ENCODE measurements around the gene ZBTB17.

ZBTB17 gene

DNA sequence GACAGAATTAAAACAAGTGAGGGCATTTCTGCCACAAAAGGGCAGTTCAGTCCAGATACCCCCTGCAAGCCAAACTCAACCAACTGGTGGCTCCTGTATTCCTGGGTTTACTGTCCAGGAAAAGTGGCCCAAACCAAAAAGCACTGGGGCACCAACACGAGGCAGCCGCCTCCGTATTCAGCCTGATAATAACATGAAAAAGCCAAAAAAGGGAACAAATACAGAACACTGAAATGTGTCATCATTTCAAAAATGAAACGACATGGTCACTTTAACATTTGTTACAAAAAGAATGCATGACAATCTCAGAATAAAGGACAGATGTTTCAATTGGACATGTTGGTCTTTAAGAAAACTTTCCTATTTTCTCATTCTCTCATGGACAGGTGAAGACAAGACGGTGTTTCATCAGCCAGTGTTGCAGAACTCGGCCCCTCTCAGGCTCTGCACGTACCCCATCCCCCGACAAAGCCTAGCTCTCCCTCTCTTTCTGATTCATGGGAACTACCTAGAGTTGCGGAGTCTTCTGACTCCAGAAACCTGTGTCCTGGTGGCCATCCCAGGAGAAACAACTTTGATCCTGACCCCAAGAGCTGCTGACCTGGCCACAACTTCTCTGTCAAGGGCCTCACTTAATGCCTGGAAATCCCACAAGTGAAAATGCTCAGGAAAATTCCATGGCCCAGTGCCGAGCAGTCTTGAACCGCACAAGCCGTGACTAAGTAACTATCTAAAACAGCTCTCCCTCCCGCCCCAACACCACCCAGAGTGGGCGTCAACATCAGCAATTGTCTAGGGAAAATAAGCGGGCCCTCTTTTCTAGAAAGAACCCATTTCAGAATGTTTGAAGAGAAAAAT is 27.1 kb downstream of the ZBTB17 start:
- peak; percentile 97 for DNase-seq (ENCODE audit: low read depth, low spot score)
- H3K4me3 ChIP-seq (ENCODE audit: low read depth, low read length) = no peak overlapping the region
- TF ChIP-seq CTCF (IDR thresholded peaks at IDR 0.05; ENCODE audit: low read depth, low read length) = no peak
- in situ Hi-C loops (cut with HindIII; ENCODE audit: low sequenced_read_pairs) = no loop called here

- no peak overlapping the region for H3K4me3 ChIP-seq (ENCODE audit: low read depth, low read length)
- TF ChIP-seq CTCF (IDR thresholded peaks at IDR 0.05; ENCODE audit: low read depth, low read length) = no peak
- in situ Hi-C loops (cut with HindIII; ENCODE audit: low sequenced_read_pairs) = no loop called here
- no peak for DNase-seq (ENCODE audit: low read depth, low spot score)
Measured at GRCh38 chr1:15948091-15948591, 27.8 kb downstream of the ZBTB17 start.

DNA sequence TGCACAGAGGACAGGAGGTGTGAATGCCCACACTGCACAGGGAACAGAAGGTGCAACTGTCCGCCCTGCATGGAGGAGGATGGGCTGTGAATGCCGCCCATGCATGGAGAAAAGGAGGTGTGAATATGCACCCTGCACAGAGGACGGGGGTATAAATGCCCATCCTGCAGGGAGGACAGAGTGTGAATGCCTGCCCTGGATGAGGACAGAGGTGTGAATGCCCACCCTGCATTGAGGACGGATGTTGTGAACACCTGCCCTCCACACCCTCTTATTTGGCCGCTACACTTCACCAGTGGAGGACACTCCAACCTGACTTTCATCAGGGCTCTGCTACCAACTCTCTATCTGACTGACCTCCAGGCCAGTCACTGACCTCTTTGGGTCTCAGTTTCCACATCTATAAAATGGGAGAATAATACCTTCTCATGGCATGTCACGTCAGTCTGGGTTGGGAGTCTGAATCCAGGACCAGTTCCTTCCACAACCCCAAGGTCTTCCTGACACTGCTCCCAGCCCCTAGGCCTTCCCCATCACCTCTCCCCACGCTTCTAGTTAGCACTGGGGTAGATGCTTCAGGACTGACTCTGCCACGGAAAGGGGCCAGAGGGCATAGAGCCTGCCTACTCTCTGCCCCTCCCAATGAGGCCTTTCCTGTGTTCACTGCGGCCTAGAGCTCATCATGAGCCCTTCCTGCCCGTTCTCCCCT is 28.4 kb downstream of the ZBTB17 start:
- no peak overlapping the region for H3K4me3 ChIP-seq (ENCODE audit: low read depth, low read length)
- DNase-seq (ENCODE audit: low read depth, low spot score) = no peak
- in situ Hi-C loops (cut with HindIII; ENCODE audit: low sequenced_read_pairs) = no loop called here
- no peak for TF ChIP-seq CTCF (IDR thresholded peaks at IDR 0.05; ENCODE audit: low read depth, low read length)

DNA sequence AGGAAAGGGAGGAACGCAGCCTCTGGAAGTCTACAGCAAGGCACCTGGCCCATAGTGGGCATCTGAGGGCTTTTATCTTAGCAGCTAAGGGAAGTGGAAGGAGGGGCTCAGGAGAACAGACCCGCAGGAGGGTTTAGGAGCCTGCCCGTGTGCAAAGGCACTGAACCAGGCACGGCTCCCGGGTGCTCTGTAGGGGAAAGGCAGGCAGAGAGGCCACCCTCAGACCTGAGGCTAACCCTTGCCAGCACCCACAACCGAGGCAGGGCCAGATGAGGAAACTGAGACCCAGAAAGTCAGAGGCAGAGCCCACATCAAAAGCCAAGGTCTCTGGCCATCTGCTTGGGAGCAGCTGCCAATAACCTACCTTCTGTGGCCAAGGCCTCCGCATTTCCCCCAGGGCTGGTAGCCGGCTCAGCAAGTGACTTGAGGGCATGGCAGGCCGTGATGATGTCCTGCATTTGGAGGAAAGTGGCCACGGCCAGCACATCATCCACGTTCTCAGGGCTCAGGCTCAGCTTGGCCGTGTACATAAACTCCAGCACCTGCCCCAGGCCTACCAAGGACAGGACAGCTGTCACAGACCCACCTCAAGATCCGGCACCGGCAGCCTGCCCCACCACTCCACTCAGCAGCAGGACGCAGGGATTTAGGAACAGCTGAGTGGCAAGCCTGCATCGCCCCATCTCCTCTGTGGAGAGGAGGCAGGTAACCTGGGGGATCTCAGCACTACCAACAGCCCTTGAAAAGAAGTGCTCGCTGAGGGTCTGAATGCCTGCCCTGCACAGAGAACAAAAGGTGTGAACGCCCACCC is 29.1 kb downstream of the ZBTB17 start:
- in situ Hi-C loops (cut with HindIII; ENCODE audit: low sequenced_read_pairs) = no loop called here
- DNase-seq (ENCODE audit: low read depth, low spot score) = no peak
- H3K4me3 ChIP-seq (ENCODE audit: low read depth, low read length) = no peak overlapping the region
- no peak for TF ChIP-seq CTCF (IDR thresholded peaks at IDR 0.05; ENCODE audit: low read depth, low read length)

DNA sequence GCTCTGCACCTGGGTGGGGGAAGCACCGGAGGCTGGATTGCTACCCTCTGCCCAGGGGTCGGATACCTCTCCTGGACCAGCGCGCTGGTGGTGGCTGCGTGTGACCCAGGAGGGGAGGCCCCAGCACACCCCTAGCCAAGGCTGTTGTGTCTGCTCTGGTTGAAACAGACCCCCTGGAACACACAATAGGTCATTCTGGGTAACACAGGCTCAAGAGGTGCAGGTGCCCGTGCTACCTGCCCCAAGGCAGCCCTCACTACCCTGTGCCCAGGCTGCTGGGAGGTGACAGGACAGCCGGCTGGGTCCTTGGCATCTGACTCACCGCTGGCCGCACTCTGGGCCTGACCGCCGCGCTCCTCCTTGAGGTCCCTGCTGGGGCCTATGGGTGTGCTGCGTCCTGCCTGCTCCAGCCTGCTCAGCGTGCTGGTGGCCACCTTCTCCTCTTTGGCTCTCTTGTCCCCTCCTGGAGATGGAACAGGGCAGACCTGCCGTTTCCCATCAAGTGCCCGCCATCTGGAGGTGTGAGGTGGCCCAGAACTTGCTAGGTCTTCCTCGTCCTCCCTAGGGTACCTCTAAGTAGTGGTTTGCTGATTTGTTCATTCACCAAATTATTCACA is 30.0 kb downstream of the ZBTB17 start:
- H3K4me3 ChIP-seq (ENCODE audit: low read depth, low read length) = no peak overlapping the region
- no peak for DNase-seq (ENCODE audit: low read depth, low spot score)
- in situ Hi-C loops (cut with HindIII; ENCODE audit: low sequenced_read_pairs) = no loop called here
- no peak for TF ChIP-seq CTCF (IDR thresholded peaks at IDR 0.05; ENCODE audit: low read depth, low read length)
